ENCODE results near the gene ITFG1.
"Not testable (repeated sequence)": the region's sequence is repeated elsewhere in the genome, so short reads cannot be mapped to it uniquely, and the experiment has no call there.

DNA sequence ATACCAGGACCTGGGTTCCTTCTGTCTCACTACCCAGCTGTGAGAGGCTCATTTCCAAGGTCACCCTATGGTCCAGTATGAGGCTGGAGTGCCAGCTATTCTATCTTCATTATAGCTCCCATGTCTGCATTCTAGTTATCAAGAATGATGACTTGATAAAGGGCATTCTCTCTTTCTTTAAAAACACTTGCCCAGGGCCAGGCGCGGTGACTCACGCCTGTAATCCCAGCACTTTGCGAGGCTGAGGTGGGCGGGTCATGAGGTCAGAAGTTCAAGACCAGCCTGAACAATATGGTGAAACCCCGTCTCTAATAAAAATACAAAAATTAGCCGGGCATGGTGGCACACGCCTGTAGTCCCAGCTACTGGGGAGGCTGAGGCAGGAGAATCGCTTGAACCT is 322.9 kb downstream of the ITFG1 start:
- TF ChIP-seq, protein P1, sequence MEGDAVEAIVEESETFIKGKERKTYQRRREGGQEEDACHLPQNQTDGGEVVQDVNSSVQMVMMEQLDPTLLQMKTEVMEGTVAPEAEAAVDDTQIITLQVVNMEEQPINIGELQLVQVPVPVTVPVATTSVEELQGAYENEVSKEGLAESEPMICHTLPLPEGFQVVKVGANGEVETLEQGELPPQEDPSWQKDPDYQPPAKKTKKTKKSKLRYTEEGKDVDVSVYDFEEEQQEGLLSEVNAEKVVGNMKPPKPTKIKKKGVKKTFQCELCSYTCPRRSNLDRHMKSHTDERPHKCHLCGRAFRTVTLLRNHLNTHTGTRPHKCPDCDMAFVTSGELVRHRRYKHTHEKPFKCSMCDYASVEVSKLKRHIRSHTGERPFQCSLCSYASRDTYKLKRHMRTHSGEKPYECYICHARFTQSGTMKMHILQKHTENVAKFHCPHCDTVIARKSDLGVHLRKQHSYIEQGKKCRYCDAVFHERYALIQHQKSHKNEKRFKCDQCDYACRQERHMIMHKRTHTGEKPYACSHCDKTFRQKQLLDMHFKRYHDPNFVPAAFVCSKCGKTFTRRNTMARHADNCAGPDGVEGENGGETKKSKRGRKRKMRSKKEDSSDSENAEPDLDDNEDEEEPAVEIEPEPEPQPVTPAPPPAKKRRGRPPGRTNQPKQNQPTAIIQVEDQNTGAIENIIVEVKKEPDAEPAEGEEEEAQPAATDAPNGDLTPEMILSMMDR (IDR thresholded peaks at IDR 0.05): not testable (repeated sequence)
- not testable (repeated sequence) for TF ChIP-seq POLR2A, EP300, POLR2AphosphoS5 (IDR thresholded peaks at IDR 0.05)

Measured in suprapubic skin (tissue), 4 donors.